Tongue (tissue), 2 donors: ENCODE data around the gene FAM124A. TPM values are rescaled to one million over a fixed set of nuclear protein-coding genes. Genes with fewer than 3 reads are reported as not detected.
A peak's percentile ranks its signal among the peaks of the same experiment; 100 is the strongest.

ENCODE experiments used
- DNase-seq: peaks from one replicate; pipeline ENCODE4 v3.0.0-alpha.2; 2015
- total RNA-seq: library from RNA; depleted of rRNA; stranded (reverse); fragments of >200 nt; gene quantifications from one replicate; pipeline ENCODE4 v1.2.3, GENCODE V29; 2014

The FAM124A gene
- total RNA-seq = 2.1 TPM

GRCh38 chr13:51222037-51222685 lies at the start of gene FAM124A:
FAM124A (plus strand) TSS chr13:51222398; CDS start chr13:51222502, 104 bp downstream.
- peak; percentile 69 for DNase-seq

GRCh38 chr13:51175021-51175420 lies 47.2 kb upstream of the FAM124A start:
- DNase-seq = no peak

GRCh38 chr13:51175639-51176038 lies 46.6 kb upstream of the FAM124A start:
- no peak for DNase-seq

- no peak for DNase-seq
These were observed 45.0 kb upstream of the FAM124A start for GRCh38 chr13:51177188-51177587.

DNA sequence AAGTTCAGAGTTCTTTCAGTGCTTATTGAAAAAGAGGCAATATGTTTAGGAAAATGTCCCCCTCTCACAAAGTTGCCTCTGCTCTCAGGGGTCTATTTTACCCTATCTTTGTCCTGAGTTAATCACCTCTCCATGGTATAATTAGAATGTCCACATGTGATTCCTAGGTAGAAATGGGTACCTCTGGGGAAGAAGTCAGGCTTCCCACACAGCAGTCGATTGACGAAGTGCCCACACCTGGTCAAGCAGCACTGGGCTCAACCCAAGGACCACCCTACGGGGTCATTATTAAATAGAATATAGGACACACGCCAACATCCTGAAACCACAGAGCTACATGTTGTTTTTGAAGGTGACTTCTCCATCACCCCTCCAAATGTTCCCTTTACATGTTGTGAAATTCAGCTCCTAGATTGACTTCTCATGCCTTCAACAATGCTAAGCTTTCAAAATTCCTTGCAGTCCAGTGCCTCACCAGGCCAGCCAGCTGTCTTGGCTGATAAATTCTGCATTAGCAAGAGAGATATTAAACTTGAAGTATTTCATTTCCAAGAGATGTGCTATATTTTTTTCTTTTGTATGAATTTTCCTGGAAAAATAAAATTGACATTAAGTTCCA lies 43.6 kb upstream of the FAM124A start:
- DNase-seq = no peak

GRCh38 chr13:51179432-51179971 lies 42.7 kb upstream of the FAM124A start:
- no peak for DNase-seq

DNA sequence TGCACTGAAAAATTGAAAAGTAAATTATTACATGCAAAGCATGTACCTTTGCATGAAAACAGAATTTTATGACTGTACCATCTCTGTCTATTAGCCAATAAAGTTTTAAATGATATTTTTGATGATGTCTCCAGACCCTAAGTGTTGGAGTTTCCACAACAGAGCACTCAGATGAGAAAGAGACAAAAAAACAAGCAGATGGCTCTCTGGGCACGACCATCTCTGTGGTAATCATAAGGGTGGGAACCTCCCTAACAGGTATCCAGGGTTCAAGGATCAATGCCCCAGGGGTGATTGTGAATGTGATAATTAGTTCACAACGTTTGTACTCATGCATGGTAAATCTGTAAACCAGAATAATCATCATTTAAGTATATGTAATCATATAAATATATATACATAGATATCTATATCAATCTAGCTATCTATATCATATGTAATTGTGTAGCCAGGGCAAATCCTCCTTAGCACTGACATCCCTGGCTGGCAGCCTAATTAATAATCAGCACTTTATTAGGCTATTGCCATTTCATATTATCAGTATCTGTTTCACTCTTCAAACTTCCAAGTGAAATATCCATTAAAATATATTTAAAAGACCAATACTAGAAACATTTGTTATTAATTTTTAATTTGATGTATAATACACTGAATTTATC lies 41.2 kb upstream of the FAM124A start:
- no peak for DNase-seq

GRCh38 chr13:51181786-51182383 lies 40.3 kb upstream of the FAM124A start:
- DNase-seq = no peak

DNA sequence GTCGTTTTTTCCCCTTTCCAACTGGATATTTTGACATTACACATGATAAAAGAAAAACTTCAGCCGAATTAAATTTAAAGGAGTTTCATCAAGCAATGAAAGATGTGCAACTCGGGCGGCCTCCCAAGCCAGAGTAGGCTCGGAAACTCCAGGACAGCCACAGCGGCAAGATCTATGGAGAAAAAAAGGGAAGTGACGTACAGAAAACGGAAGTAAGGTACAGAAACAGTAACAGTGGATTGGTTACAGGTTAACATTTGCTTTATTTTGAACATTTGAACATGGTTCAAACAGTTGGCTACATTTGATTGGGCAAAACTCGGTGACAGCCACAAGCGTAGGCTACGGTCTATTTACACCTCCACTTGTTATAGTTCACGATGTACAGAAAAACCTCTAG lies 30.5 kb upstream of the FAM124A start:
- no peak for DNase-seq

DNA sequence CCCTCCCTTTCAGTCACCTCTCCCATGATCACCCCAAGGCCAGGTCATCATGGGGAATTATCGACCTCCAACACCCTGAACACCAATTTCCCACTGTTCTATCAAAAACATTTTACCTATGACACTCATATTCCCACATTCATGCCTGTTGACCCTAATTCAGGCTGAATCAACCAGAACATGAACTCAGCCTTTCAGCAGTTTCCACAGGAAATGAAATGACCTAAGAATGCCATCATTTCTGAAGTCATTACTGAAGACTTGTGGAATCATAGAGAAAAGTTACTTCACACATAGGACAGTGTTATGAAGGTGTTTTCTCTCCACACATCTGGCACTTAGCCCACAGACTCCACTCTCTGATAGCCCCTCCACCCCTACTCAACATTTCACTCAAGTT lies 29.9 kb upstream of the FAM124A start:
- DNase-seq = no peak

DNA sequence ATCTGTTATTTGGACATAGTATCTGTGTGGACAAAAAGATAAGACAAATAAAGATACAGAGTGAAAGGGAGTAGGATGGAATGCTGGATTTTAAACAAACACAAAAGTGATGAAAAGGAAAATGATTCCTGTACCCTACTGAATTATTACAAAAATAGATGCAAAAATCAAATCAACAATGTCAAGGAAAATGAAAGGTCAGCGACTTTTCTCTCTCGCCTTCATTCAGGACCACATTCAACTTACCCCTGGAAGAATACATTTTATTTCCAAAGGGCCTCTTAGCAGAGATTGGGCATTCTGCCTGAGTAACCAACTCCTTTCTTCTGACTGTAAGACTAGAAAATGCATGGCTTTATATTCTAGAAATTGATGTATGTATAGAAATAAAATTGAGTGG lies 28.8 kb upstream of the FAM124A start:
- no peak for DNase-seq

DNA sequence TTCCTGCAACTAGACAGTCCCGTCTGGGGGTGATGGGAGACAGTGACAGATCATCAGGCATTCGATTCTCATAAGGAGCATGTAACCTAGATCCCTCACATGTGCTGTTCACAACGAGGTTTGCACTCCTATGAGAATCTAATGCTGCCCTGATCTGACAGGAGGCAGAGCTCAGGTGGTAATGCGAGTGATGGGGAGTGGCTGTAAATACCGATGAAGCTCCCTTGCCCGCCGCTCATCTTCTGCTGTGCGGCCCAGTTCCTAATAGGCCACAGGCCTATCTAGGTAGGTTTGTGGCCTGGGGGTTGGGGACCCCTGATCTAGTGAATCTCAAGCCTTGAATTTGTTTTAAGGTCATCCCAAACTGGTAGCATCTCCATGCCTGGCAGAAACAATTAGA lies 27.3 kb upstream of the FAM124A start:
- no peak for DNase-seq

- DNase-seq = no peak
These were observed 20.3 kb upstream of the FAM124A start for GRCh38 chr13:51201886-51202285.

DNA sequence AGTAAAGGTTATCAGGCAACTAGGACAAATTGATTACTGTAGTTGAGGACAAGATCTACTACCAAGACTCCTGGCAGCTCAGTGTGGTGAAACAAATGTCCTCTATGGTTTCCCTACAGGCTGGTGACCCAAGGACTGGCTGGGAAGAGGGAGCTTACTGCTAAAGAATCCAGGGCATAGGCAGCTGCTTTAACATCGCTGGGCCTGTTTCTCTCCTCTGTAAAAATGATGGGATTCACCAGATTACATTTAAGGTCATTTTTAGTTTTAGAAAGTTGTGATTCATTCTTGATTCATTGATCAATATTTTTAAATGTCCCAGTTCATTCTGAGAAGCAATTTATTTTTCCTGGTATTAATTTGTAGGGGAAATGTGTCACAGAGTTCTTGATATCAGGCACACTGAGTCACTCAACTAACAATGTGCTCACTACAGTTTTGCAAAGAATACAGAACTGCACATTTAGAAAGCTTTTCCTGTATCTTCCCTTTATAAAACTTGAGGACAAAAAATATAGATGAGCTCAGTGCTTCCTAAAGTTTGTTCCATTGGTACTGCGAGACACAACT lies 19.6 kb upstream of the FAM124A start:
- no peak for DNase-seq

DNA sequence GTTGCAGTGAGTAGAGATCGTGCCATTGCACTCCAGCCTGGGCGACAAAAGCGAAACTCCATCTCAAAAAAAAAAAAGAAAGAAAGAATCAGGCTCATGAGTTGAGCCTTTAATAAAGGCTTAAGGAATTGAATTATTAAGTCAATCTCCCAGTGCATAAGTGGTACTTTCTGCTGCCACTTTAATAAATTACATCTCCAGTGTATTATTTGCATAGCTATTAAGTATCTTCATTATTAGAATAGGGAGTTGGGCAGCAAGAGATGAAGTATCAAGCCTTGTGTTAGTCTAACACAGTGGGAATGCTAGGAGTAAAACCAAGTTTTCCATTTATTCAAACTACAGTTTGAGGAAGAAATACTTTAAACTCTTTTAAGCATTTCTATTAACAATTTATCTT lies 15.6 kb upstream of the FAM124A start:
- DNase-seq = no peak

- DNase-seq = no peak
These were observed 14.3 kb upstream of the FAM124A start for GRCh38 chr13:51207881-51208280.

DNA sequence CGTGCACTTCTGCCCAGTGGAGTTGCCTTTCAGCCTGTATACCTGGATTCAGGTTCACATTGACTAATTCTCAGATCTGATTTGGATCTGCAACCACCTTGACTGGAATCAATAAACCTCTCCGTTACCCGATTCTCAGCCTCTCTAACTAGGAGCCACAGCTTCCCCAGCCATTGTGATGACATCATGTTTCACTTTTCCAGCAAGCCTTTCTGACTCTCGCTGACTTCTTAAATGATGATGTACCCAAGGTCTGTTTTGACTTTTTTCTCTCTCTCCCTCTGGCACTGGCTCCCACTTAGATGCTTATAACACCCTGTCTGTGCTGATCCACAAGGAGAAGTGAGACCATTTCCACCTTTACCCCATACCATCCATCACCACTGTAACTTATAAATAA lies 13.5 kb upstream of the FAM124A start:
- no peak for DNase-seq

- DNase-seq = no peak
These were observed 10.3 kb upstream of the FAM124A start for GRCh38 chr13:51211910-51212309.

- DNase-seq = peak; percentile 20
These were observed 9.4 kb upstream of the FAM124A start for GRCh38 chr13:51212758-51213157.

DNA sequence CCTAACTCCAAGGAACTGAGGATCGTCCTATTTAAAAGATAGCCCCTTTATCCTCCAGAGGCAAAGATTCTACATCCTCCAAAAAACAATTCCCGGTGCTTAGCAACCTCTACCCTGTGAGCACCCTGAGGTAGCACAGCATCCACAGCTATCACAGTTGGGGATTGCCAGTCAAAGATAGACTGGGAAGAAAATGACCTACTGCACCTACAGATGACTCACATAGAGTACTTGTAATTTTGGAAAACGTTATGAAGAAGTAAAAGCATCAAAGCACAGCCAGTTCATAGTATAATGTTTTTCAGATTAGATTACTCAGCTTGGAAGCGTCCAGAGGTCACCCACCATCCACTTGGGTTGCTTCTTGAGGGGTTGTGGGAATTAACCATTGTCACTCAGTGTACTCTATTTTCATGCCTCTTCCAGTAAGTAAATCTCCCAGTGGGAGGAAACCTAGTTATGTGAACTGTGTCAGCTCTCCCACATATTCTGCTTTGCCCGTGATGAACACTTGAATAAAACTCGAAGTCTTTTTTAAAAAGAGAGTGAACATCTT lies 8.9 kb upstream of the FAM124A start:
- no peak for DNase-seq

GRCh38 chr13:51218626-51219025 lies 3.6 kb upstream of the FAM124A start:
- DNase-seq = no peak

DNA sequence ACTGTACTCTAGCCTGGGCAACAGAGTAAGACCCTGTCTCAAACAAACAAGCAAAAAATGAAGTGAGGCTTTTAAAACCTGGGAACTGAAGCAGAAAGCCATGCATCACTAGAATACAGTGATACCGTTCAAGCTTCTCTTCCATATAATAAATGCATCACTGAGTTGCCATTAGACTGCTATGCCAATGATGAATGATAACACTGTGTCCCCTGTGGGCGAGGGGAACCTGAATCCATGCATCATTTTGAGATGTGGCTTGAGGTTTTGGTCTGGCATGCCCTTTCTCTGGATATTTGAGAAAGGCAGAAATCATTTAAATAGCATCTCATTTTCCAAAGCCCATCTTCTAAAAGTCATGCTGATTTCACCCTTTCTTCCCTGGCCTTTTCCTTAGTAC lies 1.5 kb upstream of the FAM124A start:
- DNase-seq = no peak
